Measurements from ENCODE around the gene DKK1.

DNA sequence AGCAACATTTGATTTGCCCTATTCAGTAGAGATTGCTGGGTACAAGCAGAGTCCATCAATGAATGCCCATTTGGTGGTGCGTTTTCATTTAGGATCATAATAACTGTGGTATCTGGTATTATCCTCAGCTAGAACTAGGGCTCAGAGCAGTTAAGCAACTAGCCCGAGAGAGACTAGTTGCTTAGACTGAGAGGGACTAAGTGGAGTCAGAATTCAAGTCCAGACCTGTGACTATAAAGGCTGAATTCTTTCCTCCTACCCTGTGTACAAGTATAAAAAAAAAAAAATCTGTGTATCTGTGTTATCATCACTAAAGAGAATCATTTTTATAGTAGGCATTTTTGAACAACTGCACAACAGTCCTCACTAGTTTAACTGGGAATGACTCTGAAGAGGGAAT is 45.3 kb upstream of the DKK1 start:
- TF ChIP-seq, protein P1, sequence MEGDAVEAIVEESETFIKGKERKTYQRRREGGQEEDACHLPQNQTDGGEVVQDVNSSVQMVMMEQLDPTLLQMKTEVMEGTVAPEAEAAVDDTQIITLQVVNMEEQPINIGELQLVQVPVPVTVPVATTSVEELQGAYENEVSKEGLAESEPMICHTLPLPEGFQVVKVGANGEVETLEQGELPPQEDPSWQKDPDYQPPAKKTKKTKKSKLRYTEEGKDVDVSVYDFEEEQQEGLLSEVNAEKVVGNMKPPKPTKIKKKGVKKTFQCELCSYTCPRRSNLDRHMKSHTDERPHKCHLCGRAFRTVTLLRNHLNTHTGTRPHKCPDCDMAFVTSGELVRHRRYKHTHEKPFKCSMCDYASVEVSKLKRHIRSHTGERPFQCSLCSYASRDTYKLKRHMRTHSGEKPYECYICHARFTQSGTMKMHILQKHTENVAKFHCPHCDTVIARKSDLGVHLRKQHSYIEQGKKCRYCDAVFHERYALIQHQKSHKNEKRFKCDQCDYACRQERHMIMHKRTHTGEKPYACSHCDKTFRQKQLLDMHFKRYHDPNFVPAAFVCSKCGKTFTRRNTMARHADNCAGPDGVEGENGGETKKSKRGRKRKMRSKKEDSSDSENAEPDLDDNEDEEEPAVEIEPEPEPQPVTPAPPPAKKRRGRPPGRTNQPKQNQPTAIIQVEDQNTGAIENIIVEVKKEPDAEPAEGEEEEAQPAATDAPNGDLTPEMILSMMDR (IDR thresholded peaks at IDR 0.05) = no peak
- TF ChIP-seq POLR2A (IDR thresholded peaks at IDR 0.05; ENCODE audit: low read length) (no peak), FOSL2 (IDR thresholded peaks at IDR 0.05) (no peak), FOSL2 (CRISPR knock-in tag; IDR thresholded peaks at IDR 0.05) (no peak), SMC3 (IDR thresholded peaks at IDR 0.05) (no peak), FOXS1 (CRISPR knock-in tag; IDR thresholded peaks at IDR 0.05) (no peak), EP300 (IDR thresholded peaks at IDR 0.05) (no peak), PHF8 (IDR thresholded peaks at IDR 0.05; ENCODE audit: borderline replicate concordance, low read depth) (no peak), SREBF2 (IDR thresholded peaks at IDR 0.05) (no peak), CHD2 (IDR thresholded peaks at IDR 0.05; ENCODE audit: low read length, partially characterized antibody) (no peak), RFX5 (IDR thresholded peaks at IDR 0.05) (no peak), CEBPB (IDR thresholded peaks at IDR 0.05) (no peak), ZFP36 (IDR thresholded peaks at IDR 0.05; ENCODE audit: borderline replicate concordance, partially characterized antibody) (no peak)
- TF ChIP-seq, protein P2, sequence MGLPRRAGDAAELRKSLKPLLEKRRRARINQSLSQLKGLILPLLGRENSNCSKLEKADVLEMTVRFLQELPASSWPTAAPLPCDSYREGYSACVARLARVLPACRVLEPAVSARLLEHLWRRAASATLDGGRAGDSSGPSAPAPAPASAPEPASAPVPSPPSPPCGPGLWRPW (IDR thresholded peaks at IDR 0.05) = no peak

All from A549 (cell line).